Measurements from ENCODE around the gene RARRES1. TPM values are rescaled to one million over a fixed set of nuclear protein-coding genes. Genes with fewer than 3 reads are reported as not detected.

RARRES1 gene
- total RNA-seq, 1 donor from 2014 or later = 65.8 TPM

DNA sequence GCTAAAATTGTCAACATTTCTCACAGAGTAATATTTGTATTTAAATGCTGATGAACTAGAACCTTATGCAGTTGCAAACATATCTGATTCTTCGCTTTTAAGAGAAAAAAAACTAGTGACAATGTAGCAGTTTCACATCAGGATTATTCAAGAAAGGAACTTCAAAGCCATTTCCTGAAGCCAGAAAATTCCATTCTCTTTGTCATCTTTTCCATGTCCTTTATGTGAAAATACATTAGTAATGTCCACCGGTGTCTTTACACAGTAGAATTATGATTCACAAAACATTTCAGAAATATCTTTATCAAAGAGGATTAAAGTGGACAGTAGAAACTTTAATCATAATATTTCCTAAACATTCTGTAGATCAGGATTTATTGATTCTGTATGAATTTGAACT lies 47.1 kb downstream of the RARRES1 start:
- H3K36me3 ChIP-seq = peaks cover 55% of the 10 kb centered on the region
- H3K27ac ChIP-seq = no peak overlapping the region
- DNase-seq (no peak), ATAC-seq (no peak)
- no peak overlapping the region for H3K4me3 ChIP-seq
- H3K27me3 ChIP-seq (ENCODE audit: low read depth) = no peaks in the 10 kb centered on the region
- H3K4me1 ChIP-seq = no peaks in the 10 kb centered on the region
- no peaks in the 10 kb centered on the region for H3K9me3 ChIP-seq
- TF ChIP-seq, protein P1, sequence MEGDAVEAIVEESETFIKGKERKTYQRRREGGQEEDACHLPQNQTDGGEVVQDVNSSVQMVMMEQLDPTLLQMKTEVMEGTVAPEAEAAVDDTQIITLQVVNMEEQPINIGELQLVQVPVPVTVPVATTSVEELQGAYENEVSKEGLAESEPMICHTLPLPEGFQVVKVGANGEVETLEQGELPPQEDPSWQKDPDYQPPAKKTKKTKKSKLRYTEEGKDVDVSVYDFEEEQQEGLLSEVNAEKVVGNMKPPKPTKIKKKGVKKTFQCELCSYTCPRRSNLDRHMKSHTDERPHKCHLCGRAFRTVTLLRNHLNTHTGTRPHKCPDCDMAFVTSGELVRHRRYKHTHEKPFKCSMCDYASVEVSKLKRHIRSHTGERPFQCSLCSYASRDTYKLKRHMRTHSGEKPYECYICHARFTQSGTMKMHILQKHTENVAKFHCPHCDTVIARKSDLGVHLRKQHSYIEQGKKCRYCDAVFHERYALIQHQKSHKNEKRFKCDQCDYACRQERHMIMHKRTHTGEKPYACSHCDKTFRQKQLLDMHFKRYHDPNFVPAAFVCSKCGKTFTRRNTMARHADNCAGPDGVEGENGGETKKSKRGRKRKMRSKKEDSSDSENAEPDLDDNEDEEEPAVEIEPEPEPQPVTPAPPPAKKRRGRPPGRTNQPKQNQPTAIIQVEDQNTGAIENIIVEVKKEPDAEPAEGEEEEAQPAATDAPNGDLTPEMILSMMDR (IDR thresholded peaks at IDR 0.05) = no peak
- intact Hi-C loops (cut with DNase I) = no loop called here

GRCh38 chr3:158683230-158683962 lies 48.9 kb downstream of the RARRES1 start:
- Histone ChIP-seq H3K36me3 (peaks cover 49% of the 10 kb centered on the region), H3K27ac (no peak overlapping the region), H3K4me3 (no peak overlapping the region), H3K4me1 (no peaks in the 10 kb centered on the region), H3K9me3 (no peaks in the 10 kb centered on the region), H3K27me3 (ENCODE audit: low read depth) (no peaks in the 10 kb centered on the region)
- intact Hi-C loops (cut with DNase I) = no loop called here
- TF ChIP-seq, protein P1 (IDR thresholded peaks at IDR 0.05) = no peak
- no peak for ATAC-seq
- DNase-seq = no peak

GRCh38 chr3:158680861-158681260 lies 51.4 kb downstream of the RARRES1 start:
- TF ChIP-seq, protein P1 (IDR thresholded peaks at IDR 0.05) = no peak
- no peaks in the 10 kb centered on the region for H3K27me3 ChIP-seq (ENCODE audit: low read depth)
- ATAC-seq = no peak

DNA sequence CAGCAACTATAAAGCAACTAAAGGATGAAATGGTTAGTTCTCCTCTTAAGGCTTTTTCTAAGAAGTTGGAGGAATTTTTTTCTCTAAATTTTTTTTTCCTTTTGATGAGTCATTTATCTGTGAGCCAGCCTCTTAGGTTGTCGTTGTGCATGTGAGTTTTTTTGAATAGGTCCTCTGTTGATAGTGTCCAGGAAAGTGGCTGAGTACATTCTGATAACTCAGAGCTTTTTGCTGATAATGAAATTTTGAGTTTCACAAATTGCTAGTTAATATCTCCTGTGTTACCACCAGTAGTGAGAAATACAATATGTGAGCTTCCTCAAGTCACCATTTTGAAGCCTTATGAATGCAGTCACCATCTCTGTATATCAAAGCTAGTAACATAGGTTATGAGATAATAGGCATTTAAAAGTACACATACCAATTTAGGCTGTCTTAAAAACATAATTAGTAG lies 52.7 kb downstream of the RARRES1 start:
- Histone ChIP-seq H3K27ac (no peak overlapping the region), H3K36me3 (peaks cover 38% of the 10 kb centered on the region), H3K9me3 (no peaks in the 10 kb centered on the region), H3K4me1 (no peaks in the 10 kb centered on the region), H3K4me3 (no peak overlapping the region), H3K27me3 (ENCODE audit: low read depth) (no peaks in the 10 kb centered on the region)
- DNase-seq (no peak), ATAC-seq (no peak)
- intact Hi-C loops (cut with DNase I) = no loop called here
- TF ChIP-seq, protein P1 (IDR thresholded peaks at IDR 0.05) = no peak

More at GRCh38 chr3:158680861-158681260, 51.4 kb downstream of the RARRES1 start:
- Histone ChIP-seq H3K9me3 (no peaks in the 10 kb centered on the region), H3K36me3 (peaks cover 51% of the 10 kb centered on the region), H3K27ac (no peak overlapping the region), H3K4me1 (no peaks in the 10 kb centered on the region), H3K4me3 (no peak overlapping the region)
- intact Hi-C loops (cut with DNase I) = no loop called here
- no peak for DNase-seq

- intact Hi-C loops (cut with DNase I) = no loop called here
- no peaks in the 10 kb centered on the region for H3K27me3 ChIP-seq (ENCODE audit: low read depth)
- no peaks in the 10 kb centered on the region for H3K9me3 ChIP-seq
- TF ChIP-seq, protein P1 (IDR thresholded peaks at IDR 0.05) = no peak
- ATAC-seq (no peak), DNase-seq (no peak)
- peaks cover 32% of the 10 kb centered on the region for H3K36me3 ChIP-seq
- no peak overlapping the region for H3K27ac ChIP-seq
- H3K4me1 ChIP-seq = no peaks in the 10 kb centered on the region
- no peak overlapping the region for H3K4me3 ChIP-seq
Observed at GRCh38 chr3:158678687-158679086, 53.6 kb downstream of the RARRES1 start.
